Stimulated activated CD4-positive, alpha-beta T cell treated with anti-CD3 and anti-CD28 coated beads, Interleukin-15, amount 100 ng/mL, for 1 hour (primary cell): Measurements from ENCODE around the gene TNS3.
"Not testable (repeated sequence)": the region's sequence is repeated elsewhere in the genome, so short reads cannot be mapped to it uniquely, and the experiment has no call there.

Experiments used
- DNase-seq, 2 donors: peaks; one replicate each; pipeline ENCODE4 v3.0.0-alpha.2; 2020; ENCODE audit warnings: low read depth in 1 of 2, low spot score in 1 of 2

Gene TNS3

DNA sequence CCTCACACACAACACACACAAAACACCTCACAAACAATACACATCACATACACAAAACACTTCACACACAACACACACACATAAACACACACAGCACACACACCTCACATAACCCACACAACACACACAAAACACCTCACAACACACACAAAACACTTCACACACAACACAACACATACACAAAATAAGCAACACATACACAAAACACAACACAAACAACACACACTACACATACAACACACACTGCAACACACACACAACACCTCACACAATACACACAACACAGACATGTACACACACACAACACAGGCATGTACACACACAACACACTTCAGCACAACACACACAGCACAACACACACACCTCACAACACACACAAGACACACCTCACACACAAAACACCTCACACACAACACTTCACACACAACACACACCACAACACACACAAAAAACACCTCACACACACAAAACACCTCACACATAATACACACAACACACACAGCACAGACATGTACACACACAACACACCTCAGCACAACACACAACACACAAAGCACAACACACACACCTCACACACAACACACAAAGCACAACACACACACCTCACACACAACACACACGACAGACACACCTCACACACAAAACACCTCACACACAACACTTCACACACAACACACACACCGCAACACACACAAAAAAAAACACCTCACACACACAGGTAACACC, 107.5 kb downstream of the TNS3 start:
- DNase-seq: no peak

DNA sequence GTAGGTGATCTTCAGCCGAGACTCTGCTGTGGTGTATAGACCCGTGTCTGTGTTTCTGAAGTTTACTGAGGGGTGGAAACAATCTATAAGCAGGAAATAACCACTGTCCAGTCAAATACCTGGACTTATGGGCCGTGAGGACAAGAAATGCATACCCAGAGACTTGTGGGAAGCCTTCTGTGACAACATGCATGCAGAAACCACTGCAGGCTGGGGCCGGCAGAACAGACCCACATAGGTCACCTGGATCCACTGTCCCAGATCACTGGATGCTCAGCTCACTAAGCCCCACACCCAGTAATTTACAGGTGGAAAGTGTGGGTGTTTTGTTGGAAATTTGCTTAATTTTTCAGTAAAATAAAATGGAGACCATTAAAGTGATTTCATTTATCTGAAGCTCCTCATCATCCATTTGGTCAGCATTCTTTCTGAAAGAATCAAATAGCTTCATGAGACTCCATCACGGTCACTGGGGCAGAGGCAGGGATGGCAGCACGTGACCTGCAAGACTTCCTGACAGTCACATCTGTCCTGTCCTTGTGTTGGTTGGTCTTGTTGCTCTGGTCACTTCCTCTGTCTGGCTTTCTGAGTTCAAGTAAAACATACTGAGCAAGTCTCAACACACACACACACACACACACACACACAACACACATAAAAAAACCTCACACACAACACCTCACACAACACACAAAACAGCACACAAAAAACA, 108.3 kb downstream of the TNS3 start:
- DNase-seq: no peak

DNA sequence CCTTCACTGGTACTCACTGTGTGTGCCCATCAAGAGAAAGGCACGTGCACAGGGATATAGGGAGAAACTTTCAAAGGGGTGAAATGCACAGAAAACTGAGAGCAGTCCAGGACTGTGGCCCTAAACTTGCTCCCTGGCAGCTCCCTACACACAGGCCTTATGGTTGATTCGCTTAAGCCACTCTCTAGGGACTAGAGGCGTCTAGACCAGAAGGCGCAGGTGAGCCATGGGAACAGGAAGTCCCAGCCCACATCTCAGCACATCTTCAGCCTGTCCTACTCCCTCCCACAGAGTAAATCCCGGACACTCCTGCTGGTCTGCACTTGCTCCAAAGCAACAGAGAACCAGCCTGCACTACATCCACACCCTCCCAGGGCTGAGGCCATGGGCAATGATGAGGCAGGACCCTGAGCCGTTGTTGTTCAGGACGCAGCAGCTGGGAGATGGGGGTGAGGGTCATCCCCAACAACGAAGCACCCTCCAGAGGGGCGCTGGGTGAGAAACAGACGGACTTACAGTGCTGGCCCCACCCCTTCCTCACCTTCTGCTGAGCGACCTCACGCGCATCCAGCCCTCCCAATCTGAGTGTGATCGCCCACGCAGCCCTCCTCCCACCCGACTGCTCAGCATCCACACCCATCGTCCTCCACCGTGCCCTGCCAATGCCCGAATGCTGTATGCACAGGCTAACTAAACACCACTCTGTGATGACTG, 109.3 kb downstream of the TNS3 start:
- DNase-seq: no peak

DNA sequence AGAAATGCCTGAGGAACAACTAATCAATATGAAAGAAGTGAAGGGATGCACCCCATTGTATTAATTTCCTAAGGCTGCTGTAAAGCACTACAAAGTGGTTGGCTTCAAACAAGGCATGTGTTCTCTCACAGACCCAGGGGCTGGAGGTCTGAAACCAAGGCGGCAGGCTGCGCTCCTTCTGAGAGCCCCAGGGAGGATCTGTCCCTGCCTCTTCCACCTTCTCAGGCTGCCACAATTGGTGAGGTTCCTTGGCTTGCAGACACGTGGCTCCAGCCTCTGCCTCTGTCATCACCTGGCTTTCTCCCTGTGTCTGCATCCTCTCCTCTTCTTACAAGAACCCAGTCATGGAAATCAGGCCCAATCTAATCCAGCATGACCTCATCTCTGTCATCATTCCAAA, 110.1 kb downstream of the TNS3 start:
- no peak for DNase-seq

DNA sequence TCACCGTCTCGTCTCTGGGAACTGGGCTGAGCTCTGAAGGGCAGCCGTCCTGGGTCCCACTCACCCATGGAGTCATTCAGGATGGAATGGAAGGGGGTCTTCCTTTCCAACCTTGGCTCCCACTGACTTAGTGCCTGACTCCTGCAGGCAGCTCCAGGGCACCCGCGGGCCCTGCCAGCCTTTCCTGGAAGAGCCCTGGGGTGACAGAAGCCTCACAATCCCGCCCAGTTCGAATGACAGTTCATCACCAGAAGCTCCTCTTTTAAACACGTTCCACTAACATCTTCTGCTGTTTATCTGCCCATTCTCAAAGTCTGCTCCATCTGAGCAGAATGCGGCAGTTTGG, 110.6 kb downstream of the TNS3 start:
- no peak for DNase-seq

DNA sequence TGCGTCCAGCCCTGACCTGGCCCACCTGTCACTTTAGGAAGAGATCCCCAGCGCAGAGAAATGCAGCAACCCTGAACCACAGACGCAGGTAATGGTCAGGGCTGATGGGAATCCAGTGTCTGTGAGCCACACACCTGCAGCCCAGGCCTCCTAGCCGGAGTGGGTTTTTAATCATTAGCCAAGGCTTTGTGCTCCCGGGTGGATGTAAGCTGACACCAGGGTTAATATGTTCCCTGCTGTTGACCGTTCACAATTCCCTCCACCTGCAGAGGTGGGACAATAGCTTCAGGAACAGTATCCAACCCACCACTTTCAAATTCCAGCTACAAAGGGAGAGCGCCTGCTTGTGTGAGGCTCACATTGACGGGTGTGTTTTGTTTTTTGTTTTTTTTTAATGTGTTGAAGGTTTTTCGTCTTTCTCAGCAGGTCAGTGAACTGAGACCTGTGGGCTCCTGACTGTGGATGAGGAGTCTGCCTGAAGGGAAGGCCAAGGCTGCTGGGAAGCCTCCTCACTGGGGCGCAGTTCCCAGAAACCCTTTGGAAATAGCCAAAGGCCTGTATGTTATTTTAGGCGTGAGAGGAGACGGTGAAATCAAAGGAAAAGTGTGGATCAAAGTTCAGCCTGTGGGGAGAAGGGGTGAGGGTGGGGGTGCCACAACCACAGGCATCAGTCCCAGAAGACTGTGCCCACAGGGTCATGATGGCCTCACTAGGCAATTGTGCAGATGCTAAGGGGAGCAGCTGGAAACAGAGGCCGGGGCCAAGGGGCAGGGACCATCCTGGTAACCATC, 111.1 kb downstream of the TNS3 start:
- DNase-seq: no peak

DNA sequence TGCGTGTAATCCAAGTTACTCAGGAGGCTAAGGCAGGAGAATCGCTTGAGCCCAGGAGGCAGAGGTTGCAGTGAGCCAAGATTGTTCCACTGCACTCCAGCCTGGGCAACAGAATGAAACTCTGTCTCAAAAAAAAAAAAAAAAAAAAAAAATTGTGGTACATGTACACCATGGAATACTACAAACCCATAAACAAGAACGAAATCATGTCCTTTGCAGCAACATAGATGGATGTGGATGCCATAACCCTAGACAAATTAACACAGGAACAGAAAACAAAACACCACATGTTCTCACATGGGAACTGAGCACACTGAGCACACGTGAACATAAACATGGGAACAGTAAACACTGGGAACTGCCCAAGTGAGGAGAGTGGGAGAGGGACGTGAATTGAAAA, 112.1 kb downstream of the TNS3 start:
- DNase-seq: not testable (repeated sequence)

DNA sequence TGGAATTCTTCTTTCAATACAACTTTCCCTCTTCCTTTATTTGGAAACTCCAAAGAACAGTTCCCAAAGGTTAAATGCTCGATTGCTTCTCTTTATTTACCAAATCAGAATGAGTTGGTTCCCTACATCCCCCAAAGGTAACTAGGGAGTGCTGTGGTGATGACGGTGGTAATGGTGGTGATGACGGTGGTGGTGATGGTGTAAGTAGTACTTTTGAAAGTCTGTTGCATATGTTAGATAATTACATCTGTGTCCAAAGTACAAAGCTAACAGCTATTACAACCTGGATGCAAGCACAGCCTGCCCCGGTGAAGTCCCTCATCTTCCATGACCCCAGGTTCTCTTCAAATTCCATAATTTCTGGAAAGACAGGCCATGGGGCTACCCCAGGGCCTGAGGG, 115.1 kb downstream of the TNS3 start:
- DNase-seq: no peak

DNA sequence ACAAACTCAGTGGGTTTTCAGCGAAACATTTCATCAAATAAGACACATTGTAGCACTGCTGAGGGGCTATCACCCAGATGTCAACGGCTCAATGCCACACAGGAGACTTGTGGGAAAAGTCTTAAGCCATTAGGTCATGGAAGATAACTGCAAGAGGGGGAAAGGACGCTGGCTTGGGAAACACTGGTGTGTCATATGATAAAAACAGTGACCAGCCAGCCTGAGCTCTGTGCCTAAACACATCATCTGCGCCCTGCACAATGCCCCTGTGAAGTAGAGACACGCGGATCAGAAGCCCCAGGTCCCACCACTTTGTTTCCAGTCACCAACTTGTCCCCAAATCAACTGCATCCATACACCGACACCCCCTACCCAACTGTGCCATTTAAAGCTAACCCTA, 116.7 kb downstream of the TNS3 start:
- no peak for DNase-seq

DNA sequence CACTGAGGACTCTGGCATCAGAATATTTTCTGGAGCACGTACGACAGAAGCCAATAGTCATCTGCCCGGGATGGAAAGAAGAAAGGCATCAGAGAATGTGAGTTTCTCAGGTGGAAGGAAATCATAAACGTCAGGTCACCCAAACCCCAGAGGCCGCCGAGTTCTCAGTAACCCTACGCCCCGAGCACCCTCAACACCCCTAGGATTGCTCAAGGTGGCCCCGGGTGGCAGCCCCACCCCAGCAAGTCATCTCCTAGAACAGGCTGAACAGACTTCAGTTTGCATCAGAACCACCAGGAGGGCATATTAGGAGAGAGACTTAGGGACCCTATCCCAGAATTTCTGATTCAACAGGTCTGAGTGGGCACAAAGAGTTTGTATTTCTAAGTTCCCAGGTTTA, 117.6 kb downstream of the TNS3 start:
- DNase-seq: no peak

DNA sequence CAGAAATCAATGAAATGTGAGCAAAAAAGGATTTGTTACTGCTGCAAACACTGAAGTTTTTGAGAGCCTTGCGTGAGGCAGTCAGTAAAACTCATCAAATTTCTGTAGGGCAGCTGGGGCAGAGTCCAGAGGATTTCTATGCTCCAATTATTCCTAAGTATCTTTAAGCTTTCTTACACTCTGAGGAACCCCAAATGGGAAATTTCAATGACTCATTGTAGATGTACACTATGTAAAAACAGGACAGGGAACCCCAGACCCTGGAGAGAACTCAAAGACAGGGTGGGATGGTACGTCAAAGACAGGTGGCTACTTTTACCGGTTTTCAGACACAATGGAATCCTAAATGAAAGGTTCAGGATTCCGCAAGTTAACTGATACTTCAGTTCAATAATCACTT, 120.2 kb downstream of the TNS3 start:
- DNase-seq: no peak

DNA sequence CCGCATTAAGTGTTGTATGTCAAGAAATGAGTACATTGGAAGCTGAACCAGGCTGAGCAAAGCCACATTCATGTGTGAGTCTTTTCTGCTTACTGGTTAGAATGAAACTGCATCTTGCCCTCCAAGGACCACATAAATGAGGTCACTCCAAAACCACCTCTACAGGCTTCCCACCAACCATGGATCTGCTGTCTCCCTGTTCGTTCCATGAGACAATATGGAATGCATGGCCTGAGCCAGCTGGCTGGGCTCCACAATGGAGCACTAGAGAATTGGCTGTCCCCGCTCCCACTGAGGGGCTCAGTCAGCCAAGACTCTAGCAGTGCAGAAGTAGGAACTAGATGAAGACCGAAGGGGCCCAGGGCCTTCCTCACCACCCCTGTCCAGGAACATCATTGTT, 120.8 kb downstream of the TNS3 start:
- DNase-seq: no peak

DNA sequence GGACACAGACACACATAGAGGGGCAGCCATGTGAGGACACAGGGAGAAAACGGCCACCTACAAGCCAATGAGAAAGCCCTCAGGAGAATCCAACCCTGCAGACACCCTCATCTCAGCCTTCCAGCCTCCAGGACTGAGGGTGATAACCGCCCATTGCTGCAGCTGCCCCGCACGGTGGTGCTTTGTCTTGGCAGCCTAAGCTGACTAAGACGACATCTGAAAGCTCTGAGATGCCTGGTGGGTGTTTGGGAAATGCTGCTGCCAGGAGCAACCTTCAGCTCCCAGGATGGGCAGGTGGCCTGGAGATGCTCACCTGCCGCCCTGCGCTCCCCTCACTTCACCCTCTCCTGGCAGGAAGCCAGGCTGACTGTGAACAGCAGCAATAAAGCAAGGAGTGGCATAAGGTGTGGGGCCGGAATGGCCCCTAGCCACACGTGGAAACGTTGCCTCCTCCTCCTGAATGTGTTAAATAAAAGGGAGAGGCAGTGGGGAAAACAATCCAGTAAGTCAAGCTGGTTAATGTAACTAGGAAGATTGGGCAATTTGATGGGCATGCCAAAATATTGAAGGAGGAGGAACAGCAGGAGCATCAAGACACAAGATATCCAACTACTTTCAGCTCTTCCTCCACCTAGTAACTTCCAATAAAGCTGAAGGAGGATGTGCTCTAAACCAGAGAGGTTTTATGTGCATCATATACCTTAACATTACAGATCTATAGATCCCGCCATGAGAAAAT, 121.5 kb downstream of the TNS3 start:
- no peak for DNase-seq

DNA sequence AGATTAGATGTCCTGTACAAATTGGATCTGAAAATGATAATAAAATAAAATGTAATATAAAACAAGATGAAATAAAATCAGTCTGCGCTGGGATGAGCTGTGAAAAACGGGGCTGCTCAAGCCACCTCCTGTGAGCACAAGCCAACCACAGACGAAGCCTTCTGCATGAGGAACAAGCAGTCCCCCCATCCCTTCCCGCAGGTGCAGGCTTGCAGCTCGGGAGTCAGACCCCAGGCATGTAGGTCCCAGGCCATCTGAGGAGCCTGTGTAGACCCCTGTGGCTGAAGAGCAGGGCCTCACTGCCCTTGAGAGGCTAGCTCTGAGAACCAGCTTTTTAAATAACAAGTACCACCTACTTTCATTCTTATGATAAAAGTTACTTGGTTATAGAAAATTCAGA, 123.4 kb downstream of the TNS3 start:
- DNase-seq: no peak

DNA sequence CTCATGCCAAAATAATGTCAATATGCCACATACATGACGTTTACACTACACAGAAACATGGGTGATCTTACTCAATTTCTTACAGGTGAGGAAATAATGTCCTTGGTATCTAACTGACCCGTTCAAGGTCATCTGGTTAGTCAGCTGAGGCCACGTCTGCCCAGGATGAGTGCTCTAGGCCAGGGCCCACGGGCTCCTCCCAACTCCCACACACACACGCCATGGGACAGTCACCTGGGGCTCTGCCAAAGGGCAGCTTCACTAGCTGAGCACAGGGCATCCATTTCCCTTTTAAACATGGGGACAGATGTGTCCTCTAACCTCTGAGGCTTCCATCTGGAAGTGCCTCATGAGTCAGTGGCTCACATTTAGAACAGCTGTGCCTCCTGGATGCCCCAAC, 123.9 kb downstream of the TNS3 start:
- no peak for DNase-seq

DNA sequence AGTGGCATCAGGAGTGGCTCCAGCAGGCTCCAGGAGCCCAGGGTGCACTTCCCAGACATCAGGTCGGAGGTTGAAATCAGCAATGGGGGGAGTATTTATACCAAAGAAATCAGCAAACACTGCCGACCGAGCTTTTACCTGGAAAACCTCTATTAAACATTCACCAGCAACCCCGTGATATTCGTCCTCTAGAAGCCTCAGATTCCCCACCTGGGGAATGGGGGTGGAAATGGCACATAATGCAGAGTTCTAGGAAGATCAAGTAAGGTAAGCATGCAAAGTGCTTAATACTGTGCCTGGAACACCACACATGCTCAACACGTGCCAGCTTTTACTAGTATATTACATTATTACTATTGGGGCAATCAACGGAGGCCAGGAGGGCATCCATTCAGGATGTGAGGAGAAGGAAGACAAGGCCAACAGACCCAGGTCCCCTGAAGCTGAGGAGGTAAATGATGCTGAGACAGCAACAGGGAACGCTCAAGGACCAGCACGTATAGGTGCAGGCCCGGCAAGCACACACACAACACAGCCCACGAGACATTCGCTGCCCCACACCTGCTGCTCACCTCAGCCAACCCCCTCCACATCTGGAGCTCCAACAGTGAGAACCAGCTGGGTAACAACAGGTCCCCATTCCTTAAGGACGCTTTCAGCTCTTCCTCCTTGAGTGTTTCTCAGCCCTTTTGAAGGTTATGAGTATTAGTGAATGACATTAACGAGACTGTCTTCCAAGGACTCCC, 125.5 kb downstream of the TNS3 start:
- DNase-seq: no peak

DNA sequence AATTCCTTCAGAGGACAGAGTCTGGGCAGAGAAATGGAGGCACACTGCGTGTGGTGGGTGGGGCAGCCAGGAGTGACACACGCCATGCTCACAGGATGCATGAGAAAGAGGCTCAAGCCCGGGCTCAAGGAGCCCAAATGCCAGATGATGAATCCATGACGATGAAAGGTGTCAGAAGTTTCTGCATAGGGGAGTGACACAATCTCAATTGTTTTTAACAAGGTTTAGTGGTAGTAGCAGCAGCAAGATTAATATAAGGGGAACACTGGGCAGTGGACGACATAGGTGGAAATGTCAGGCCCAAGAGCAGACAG, 126.1 kb downstream of the TNS3 start:
- no peak for DNase-seq

DNA sequence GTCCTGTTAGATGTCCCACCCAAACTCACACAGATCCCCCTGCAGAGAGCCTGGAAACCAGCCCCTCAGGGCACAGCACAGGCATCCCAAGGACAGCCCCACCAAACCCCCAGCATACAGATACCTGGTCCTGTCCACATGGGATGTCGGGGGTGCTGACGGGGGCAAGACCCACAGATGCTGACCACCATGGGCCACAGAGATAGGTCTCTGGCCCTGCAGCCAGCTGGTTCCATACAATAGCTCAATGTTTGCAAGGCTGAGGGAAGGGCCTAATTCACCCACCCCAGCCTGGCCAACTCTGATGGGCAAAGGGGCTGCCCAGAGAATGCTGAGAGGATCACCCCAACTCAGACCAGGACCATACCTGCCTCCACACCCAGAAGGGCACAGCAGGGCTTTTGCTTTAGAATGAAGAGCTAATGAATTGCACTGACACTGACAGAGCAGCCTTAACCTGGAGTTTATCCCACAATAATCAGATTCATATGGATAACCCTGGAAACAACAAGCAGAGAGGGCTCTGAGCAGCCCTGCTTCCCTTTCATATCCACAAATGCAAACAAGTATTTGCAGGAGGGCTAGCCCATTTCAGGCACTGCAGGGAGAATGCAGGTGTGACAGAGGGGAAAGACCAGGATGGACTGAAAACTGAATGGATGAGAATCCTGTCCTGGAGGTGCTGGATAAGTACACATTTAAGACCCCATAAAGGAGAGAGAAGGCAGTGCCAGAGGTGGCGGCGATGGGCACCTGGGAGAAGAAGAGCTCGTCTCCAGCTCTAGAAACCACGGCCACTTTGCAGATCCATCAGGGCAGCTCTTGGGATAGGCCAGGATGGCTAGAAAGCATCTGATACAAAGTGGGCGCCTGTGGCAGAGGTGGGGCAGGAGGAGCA, 126.7 kb downstream of the TNS3 start:
- no peak for DNase-seq
